ENCODE measurements around the gene NR1H4.
"Not testable (repeated sequence)": the region's sequence is repeated elsewhere in the genome, so short reads cannot be mapped to it uniquely, and the experiment has no call there.

The NR1H4 gene

GRCh38 chr12:100473716-100474150, at the start of gene NR1H4:
Gene NR1H4, plus strand, starts transcription at chr12:100473866. Its CDS starts 19,458 bp downstream, at chr12:100493324.
- TF ChIP-seq ZFX (IDR thresholded peaks at IDR 0.05; ENCODE audit: borderline replicate concordance): no peak
- no peak for TF ChIP-seq CTCF (IDR thresholded peaks at IDR 0.05)

DNA sequence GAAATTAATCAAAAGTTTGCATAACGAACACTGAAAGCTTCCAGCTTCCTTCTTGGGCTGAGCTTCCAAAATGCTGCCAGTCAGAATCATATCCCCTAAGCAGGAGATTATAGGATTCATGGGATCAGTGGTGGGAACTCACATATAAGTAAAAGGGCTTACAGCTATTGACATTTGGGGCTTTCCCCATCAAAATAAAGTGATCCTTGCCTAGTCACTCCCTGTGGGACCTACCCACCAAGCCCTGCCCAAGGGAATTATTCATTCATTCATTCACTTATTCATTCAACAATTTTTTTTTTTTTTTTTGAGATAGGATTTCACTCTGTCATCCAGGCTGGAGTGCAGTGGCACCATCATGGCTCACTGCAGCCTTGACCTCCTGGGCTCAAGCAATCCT, 47.5 kb upstream of the NR1H4 start:
- H3K27ac ChIP-seq: no peak overlapping the region
- TF ChIP-seq CTCF (IDR thresholded peaks at IDR 0.05) (no peak), ZFX (IDR thresholded peaks at IDR 0.05; ENCODE audit: borderline replicate concordance) (no peak)

More at GRCh38 chr12:100473716-100474150, at the start of gene NR1H4:
- no peak within 1 kb of the TSS for H3K27ac ChIP-seq

DNA sequence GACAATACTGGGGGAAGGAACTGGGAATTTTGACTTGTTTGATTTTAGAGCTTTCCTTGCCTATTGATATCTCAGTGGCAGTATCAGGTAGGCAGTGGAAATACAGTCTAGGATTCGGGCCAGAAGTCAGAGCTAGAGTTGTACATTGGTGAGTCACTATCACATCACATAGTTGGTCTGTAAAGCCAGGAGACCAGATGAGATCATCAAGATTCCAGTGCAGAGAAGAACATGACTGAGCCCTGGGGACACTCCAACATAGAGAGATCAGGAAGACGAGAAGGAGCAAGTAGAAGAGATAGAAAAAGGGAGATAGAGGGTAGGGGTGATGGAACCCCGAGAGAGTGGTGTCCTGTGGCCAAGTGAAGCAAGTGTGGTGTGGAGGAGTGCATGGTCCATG, 46.6 kb upstream of the NR1H4 start:
- no peak overlapping the region for H3K27ac ChIP-seq
- no peak for TF ChIP-seq CTCF (IDR thresholded peaks at IDR 0.05)
- TF ChIP-seq ZFX (IDR thresholded peaks at IDR 0.05; ENCODE audit: borderline replicate concordance): no peak

- H3K27ac ChIP-seq: not testable (repeated sequence)
These were observed 43.4 kb upstream of the NR1H4 start for GRCh38 chr12:100430251-100430650.

DNA sequence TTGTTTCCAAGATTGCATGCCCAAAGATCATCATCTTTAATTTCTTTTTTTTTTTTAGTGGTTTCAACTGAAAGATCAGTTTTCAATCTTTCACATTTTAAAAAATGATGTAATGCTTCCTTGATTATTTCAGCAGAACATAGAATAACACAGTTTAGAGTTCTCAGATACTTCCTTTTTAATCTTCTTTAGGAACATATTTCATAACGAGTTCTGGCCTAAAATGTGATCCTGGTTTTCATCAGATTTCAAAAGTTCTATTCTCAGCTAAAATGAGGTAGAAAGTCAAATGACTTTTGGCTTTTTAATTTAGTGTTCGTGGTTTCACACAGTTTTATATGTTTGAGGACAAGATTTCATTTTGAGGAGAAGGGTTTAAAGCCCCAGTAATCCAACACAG, 40.0 kb upstream of the NR1H4 start:
- no peak for TF ChIP-seq CTCF (IDR thresholded peaks at IDR 0.05)
- TF ChIP-seq ZFX (IDR thresholded peaks at IDR 0.05; ENCODE audit: borderline replicate concordance): no peak
- no peak overlapping the region for H3K27ac ChIP-seq

GRCh38 chr12:100434177-100434576, 39.5 kb upstream of the NR1H4 start:
- H3K27ac ChIP-seq: no peak overlapping the region
- TF ChIP-seq ZFX (IDR thresholded peaks at IDR 0.05; ENCODE audit: borderline replicate concordance) (no peak), CTCF (IDR thresholded peaks at IDR 0.05) (no peak)

DNA sequence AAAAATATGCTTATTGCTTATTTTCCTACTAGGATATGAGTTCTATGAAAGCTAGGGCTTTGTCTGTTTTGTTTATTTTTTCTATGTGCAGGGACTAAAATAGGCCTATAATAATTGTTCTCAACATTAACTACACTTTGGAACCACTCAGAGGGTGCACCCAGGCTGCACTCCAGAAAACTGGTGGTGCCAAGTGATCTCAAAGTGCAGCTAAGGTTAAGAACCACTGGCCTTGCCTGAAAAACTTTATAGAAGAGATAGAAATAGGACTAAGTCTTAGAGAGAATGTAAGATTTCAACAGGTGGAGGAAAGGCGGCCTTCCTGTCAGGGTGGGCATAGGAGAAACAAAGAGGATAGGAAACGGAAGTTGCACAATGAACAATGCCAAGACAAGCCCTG, 37.7 kb upstream of the NR1H4 start:
- TF ChIP-seq ZFX (IDR thresholded peaks at IDR 0.05; ENCODE audit: borderline replicate concordance) (no peak), CTCF (IDR thresholded peaks at IDR 0.05) (no peak)
- no peak overlapping the region for H3K27ac ChIP-seq
